SK-N-SH treated with all-trans-retinoic acid at 6 μM for 48 hours (cell line): Measurements from ENCODE around the gene SRY.

ENCODE experiments used
- ATAC-seq: fragments of 200-7000 bp; cut with Tn5 transposase; 3 replicates; pipeline ENCODE4 v1.9.1; 2020; ENCODE audit warnings: mild to moderate bottlenecking, moderate library complexity
- ARNTL ChIP-seq: fragments of 450-650 bp; formaldehyde crosslinking; IDR thresholded peaks from 2 replicates; pipeline ENCODE4 v1.5.0; 2020; ENCODE audit warnings: low read depth, mild to moderate bottlenecking, moderate library complexity, borderline replicate concordance
- CREB5 ChIP-seq: fragments of 250-450 bp; sonication (Bioruptor Pico); IDR thresholded peaks from 2 replicates; pipeline ENCODE4 v1.5.1; 2020; ENCODE audit warnings: low read depth, mild to moderate bottlenecking, moderate library complexity
- CSDC2 ChIP-seq: fragments of 250-450 bp; sonication (Bioruptor Pico); IDR thresholded peaks from 2 replicates; pipeline ENCODE4 v1.5.0; 2020; ENCODE audit warnings: mild to moderate bottlenecking, moderate library complexity
- CSRNP3 ChIP-seq: fragments of 250-450 bp; sonication (Bioruptor Pico); IDR thresholded peaks from 2 replicates; pipeline ENCODE4 v1.5.1; 2021; ENCODE audit warnings: mild to moderate bottlenecking, moderate library complexity
- ISL1 ChIP-seq: fragments of 250-450 bp; sonication (Bioruptor Pico); IDR thresholded peaks from 2 replicates; pipeline ENCODE4 v2.1.2; 2022; ENCODE audit warnings: mild to moderate bottlenecking, moderate library complexity
- OSR1 ChIP-seq: fragments of 250-450 bp; sonication (Bioruptor Pico); IDR thresholded peaks from 2 replicates; pipeline ENCODE4 v1.8.0; 2022; ENCODE audit warnings: moderate library complexity, mild to moderate bottlenecking, inconsistent platforms
- POU6F1 ChIP-seq: fragments of 250-450 bp; sonication (Bioruptor Pico); IDR thresholded peaks from 2 replicates; pipeline ENCODE4 v1.8.0; 2021; ENCODE audit warnings: low read depth, mild to moderate bottlenecking, moderate library complexity, borderline replicate concordance
- PPARA ChIP-seq: fragments of 250-450 bp; sonication (Bioruptor Pico); IDR thresholded peaks from 2 replicates; pipeline ENCODE4 v1.5.0; 2020; ENCODE audit warnings: mild to moderate bottlenecking, borderline replicate concordance
- RARB ChIP-seq: fragments of 250-450 bp; sonication (Bioruptor Pico); IDR thresholded peaks from 2 replicates; pipeline ENCODE4 v1.8.0; 2021; ENCODE audit warnings: mild to moderate bottlenecking, moderate library complexity
- TOX ChIP-seq: fragments of 250-450 bp; sonication (Bioruptor Pico); IDR thresholded peaks from 2 replicates; pipeline ENCODE4 v1.8.0; 2021; ENCODE audit warnings: mild to moderate bottlenecking, moderate library complexity, borderline replicate concordance
- TSHZ2 ChIP-seq: fragments of 250-450 bp; sonication (Bioruptor Pico); IDR thresholded peaks from 2 replicates; pipeline ENCODE4 v1.5.0; 2020; ENCODE audit warnings: mild to moderate bottlenecking, moderate library complexity
- ZFP3 ChIP-seq: fragments of 250-450 bp; sonication (Bioruptor Pico); IDR thresholded peaks from 2 replicates; pipeline ENCODE4 v1.5.0; 2020; ENCODE audit warnings: mild to moderate bottlenecking, moderate library complexity
- ZNF70 ChIP-seq: fragments of 450-650 bp; formaldehyde crosslinking; IDR thresholded peaks from 2 replicates; pipeline ENCODE4 v1.5.0; 2020; ENCODE audit warnings: mild to moderate bottlenecking, moderate library complexity
- ZNF8 ChIP-seq: fragments of 450-650 bp; formaldehyde crosslinking; IDR thresholded peaks from 2 replicates; pipeline ENCODE4 v1.5.0; 2020; ENCODE audit warnings: mild to moderate bottlenecking, moderate library complexity
- TF ChIP-seq, protein P1 (sequence below): fragments of 250-450 bp; sonication (Bioruptor Pico); IDR thresholded peaks from 2 replicates; pipeline ENCODE4 v1.8.0; 2020; ENCODE audit warnings: mild to moderate bottlenecking, moderate library complexity, borderline replicate concordance

Gene SRY

GRCh38 chrY:2789756-2790155, 2.3 kb upstream of the SRY start:
- no peak for TF ChIP-seq ISL1 (CRISPR knock-in tag)
- no peak for TF ChIP-seq RARB (CRISPR knock-in tag)
- TF ChIP-seq TOX (CRISPR knock-in tag): no peak
- TF ChIP-seq POU6F1 (CRISPR knock-in tag): no peak
- no peak for TF ChIP-seq ZFP3
- TF ChIP-seq, protein P1, sequence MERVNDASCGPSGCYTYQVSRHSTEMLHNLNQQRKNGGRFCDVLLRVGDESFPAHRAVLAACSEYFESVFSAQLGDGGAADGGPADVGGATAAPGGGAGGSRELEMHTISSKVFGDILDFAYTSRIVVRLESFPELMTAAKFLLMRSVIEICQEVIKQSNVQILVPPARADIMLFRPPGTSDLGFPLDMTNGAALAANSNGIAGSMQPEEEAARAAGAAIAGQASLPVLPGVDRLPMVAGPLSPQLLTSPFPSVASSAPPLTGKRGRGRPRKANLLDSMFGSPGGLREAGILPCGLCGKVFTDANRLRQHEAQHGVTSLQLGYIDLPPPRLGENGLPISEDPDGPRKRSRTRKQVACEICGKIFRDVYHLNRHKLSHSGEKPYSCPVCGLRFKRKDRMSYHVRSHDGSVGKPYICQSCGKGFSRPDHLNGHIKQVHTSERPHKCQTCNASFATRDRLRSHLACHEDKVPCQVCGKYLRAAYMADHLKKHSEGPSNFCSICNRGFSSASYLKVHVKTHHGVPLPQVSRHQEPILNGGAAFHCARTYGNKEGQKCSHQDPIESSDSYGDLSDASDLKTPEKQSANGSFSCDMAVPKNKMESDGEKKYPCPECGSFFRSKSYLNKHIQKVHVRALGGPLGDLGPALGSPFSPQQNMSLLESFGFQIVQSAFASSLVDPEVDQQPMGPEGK (CRISPR knock-in tag): no peak
- no peak for TF ChIP-seq ZNF70 (CRISPR knock-in tag)
- no peak for TF ChIP-seq CSDC2 (CRISPR knock-in tag)
- TF ChIP-seq TSHZ2 (CRISPR knock-in tag): no peak
- TF ChIP-seq ZNF8: no peak
- no peak for TF ChIP-seq ARNTL (CRISPR knock-in tag)
- TF ChIP-seq CSRNP3 (CRISPR knock-in tag): no peak
- no peak for TF ChIP-seq CREB5 (CRISPR knock-in tag)
- TF ChIP-seq PPARA (CRISPR knock-in tag): no peak
- no peak for ATAC-seq

DNA sequence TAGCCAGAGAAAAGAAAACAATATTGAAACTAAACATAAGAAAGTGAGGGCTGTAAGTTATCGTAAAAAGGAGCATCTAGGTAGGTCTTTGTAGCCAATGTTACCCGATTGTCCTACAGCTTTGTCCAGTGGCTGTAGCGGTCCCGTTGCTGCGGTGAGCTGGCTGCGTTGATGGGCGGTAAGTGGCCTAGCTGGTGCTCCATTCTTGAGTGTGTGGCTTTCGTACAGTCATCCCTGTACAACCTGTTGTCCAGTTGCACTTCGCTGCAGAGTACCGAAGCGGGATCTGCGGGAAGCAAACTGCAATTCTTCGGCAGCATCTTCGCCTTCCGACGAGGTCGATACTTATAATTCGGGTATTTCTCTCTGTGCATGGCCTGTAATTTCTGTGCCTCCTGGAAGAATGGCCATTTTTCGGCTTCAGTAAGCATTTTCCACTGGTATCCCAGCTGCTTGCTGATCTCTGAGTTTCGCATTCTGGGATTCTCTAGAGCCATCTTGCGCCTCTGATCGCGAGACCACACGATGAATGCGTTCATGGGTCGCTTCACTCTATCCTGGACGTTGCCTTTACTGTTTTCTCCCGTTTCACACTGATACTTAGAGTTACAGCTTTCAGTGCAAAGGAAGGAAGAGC, 488 bp downstream of the SRY start:
- TF ChIP-seq, protein P1 (CRISPR knock-in tag): no peak
- no peak for TF ChIP-seq TOX (CRISPR knock-in tag)
- no peak for TF ChIP-seq OSR1
- no peak for TF ChIP-seq POU6F1 (CRISPR knock-in tag)
- TF ChIP-seq CSRNP3 (CRISPR knock-in tag): no peak
- TF ChIP-seq PPARA (CRISPR knock-in tag): no peak
- ATAC-seq: no peak
